HEK293T (cell line): Measurements from ENCODE around the gene RBFA.

Experiments
- BHLHE40 ChIP-seq: fragments of 450-650 bp; IDR thresholded peaks from 2 replicates; pipeline ENCODE4 v1.6.1; 2016; ENCODE audit warnings: mild to moderate bottlenecking, moderate library complexity, borderline replicate concordance
- CTBP1 ChIP-seq: fragments of 450-650 bp; IDR thresholded peaks from 2 replicates; pipeline ENCODE4 v1.6.1; 2016; ENCODE audit warnings: borderline replicate concordance
- ELF4 ChIP-seq: fragments of 450-650 bp; IDR thresholded peaks from 2 replicates; pipeline ENCODE4 v1.6.1; 2017; ENCODE audit warnings: antibody characterized with exemption
- FOXA1 ChIP-seq: fragments of 450-650 bp; IDR thresholded peaks from 2 replicates; pipeline ENCODE4 v1.6.1; 2016; ENCODE audit warnings: mild to moderate bottlenecking
- FOXK2 ChIP-seq: fragments of 450-650 bp; IDR thresholded peaks from 2 replicates; pipeline ENCODE4 v1.6.1; 2016; ENCODE audit warnings: mild to moderate bottlenecking
- FOXM1 ChIP-seq: fragments of 450-650 bp; IDR thresholded peaks from 2 replicates; pipeline ENCODE4 v1.6.1; 2017; ENCODE audit warnings: mild to moderate bottlenecking, borderline replicate concordance
- L3MBTL2 ChIP-seq: fragments of 450-650 bp; conservative IDR thresholded peaks from 2 replicates; pipeline ENCODE4 v1.6.1; 2016; ENCODE audit warnings: mild to moderate bottlenecking
- LEF1 ChIP-seq: fragments of 450-650 bp; IDR thresholded peaks from 2 replicates; pipeline ENCODE4 v1.6.1; 2017; ENCODE audit warnings: mild to moderate bottlenecking, borderline replicate concordance
- NFRKB ChIP-seq: fragments of 450-650 bp; IDR thresholded peaks from 2 replicates; pipeline ENCODE4 v1.6.1; 2016; ENCODE audit warnings: mild to moderate bottlenecking, moderate library complexity
- SP1 ChIP-seq: fragments of 450-650 bp; IDR thresholded peaks from 2 replicates; pipeline ENCODE4 v1.6.1; 2017

DNA sequence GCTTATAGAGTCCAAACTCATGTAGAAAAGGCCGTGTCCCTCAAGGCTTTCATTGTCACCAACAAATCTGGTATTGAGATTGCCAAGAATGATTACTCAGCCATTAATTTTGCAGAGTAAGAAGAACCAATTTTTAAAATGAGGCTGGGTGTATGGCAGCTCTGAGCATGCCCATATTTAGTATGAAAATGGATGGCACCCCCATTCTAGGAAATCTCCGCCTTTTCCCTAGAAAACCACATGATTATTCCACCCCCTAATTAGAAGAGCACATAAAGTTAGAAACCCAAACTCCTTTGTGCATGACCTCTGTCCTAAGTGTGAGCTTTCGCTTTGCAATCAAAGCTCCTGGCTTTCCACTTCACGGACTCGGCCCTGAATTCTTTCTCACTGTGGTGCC, 31.8 kb upstream of the RBFA start:
- TF ChIP-seq FOXM1 (no peak), BHLHE40 (no peak), L3MBTL2 (no peak), FOXA1 (no peak), SP1 (no peak), FOXK2 (no peak), NFRKB (no peak), ELF4 (no peak), LEF1 (no peak), CTBP1 (no peak)
